H1 (cell line): ENCODE results near the gene CACNA1D. TPM values are rescaled to one million over a fixed set of nuclear protein-coding genes. Genes with fewer than 3 reads are reported as not detected.

Experiments
- CHD7 ChIP-seq: fragments of 300-600 bp; sonication (generic); IDR thresholded peaks from 2 replicates; pipeline ENCODE4 v1.7.1; 2012; ENCODE audit warnings: low read length, moderate library complexity, mild to moderate bottlenecking, inconsistent platforms; ENCODE audit not compliant: insufficient replicate concordance
- polyA plus RNA-seq, 7 experiments: library from polyadenylated mRNA; depleted of rRNA in 3 of 7; stranded (reverse) in 5 of 7; unstranded in 2 of 7; fragments of >200 nt in 5 of 7; fragments of 200-250 nt in 2 of 7; gene quantifications; 1 replicate in 5 of 7; 2 replicates in 1 of 7; 4 replicates in 1 of 7; pipeline versions ENCODE4 v1.2.1 to v1.2.3, GENCODE V29; 2011 to 2013; ENCODE audit warnings: missing spikeins in 2 of 7, mixed read lengths in 2 of 7
- total RNA-seq: library from RNA; stranded (reverse); fragmentation: NEBNext Ultra II Directional; extraction: Animal tissue kit (Norgen Biotek cat#: 25700); gene quantifications from 2 replicates; pipeline ENCODE4 v1.2.1, GENCODE V29; 2021

CACNA1D gene
- total and polyA plus RNA-seq, 2 of the 8 experiments (the other 6 are each of a cell fraction or from before 2014, with no cell fraction given) = 2.0 to 2.9 TPM

GRCh38 chr3:53670721-53671120 is 176.3 kb downstream of the CACNA1D start (continued):
- TF ChIP-seq CHD7 = no peak
